Liver (tissue), 9 donors: ENCODE results near the gene NECTIN1. TPM values are rescaled to one million over a fixed set of nuclear protein-coding genes. Genes with fewer than 3 reads are reported as not detected.

Experiments used
- DNase-seq: peaks from one replicate; pipeline ENCODE4 v3.0.0-alpha.2; 2017; ENCODE audit warnings: low spot score
- H3K27ac ChIP-seq, 2 donors: one replicate each; pipeline ENCODE4 v1.7.0; 2013; ENCODE audit warnings: inconsistent platforms in 2 of 2, low read length in 2 of 2, control low read depth in 1 of 2, low read depth in 1 of 2, mild to moderate bottlenecking in 1 of 2
- H3K27me3 ChIP-seq, 4 donors: one replicate each; pipeline versions ENCODE4 v1.6.1 to v1.7.0; 2013; ENCODE audit warnings: low read length in 3 of 4, inconsistent platforms in 1 of 4, mild to moderate bottlenecking in 1 of 4, moderate library complexity in 1 of 4; ENCODE audit not compliant: control insufficient read depth in 4 of 4, insufficient read depth in 4 of 4
- H3K36me3 ChIP-seq, 4 donors: one replicate each; pipeline versions ENCODE4 v1.6.1 to v1.7.0; 2013; ENCODE audit warnings: low read length in 3 of 4, mild to moderate bottlenecking in 3 of 4, low read depth in 1 of 4, moderate library complexity in 1 of 4; ENCODE audit not compliant: control insufficient read depth in 4 of 4, insufficient read depth in 3 of 4
- H3K4me1 ChIP-seq, 4 donors: one replicate each; pipeline versions ENCODE4 v1.6.1 to v1.7.0; 2013; ENCODE audit warnings: low read length in 3 of 4, mild to moderate bottlenecking in 3 of 4, moderate library complexity in 1 of 4; ENCODE audit not compliant: control insufficient read depth in 4 of 4, insufficient read depth in 4 of 4
- H3K4me3 ChIP-seq, 3 donors: one replicate each; pipeline versions ENCODE4 v1.6.1 to v1.7.0; 2013; ENCODE audit warnings: low read length in 3 of 3, control low read depth in 1 of 3, low read depth in 1 of 3, mild to moderate bottlenecking in 1 of 3
- H3K9ac ChIP-seq, 2 donors: one replicate each; pipeline ENCODE4 v1.7.0; 2013; ENCODE audit warnings: low read length in 2 of 2, mild to moderate bottlenecking in 2 of 2, moderate library complexity in 2 of 2, control low read depth in 1 of 2, low read depth in 1 of 2
- H3K9me3 ChIP-seq, 4 donors: one replicate each; pipeline versions ENCODE4 v1.6.1 to v1.7.0; 2013; ENCODE audit warnings: low read length in 3 of 4; ENCODE audit not compliant: control insufficient read depth in 4 of 4
- GABPA ChIP-seq, 2 donors: IDR thresholded peaks in 1 of 2; conservative IDR thresholded peaks in 1 of 2; 2 replicates each; pipeline ENCODE4 v1.6.1; 2016; ENCODE audit warnings: antibody characterized with exemption in 2 of 2, mild to moderate bottlenecking in 1 of 2, moderate library complexity in 1 of 2
- HNF4G ChIP-seq: IDR thresholded peaks from 2 replicates; pipeline ENCODE4 v1.6.1; 2016; ENCODE audit warnings: antibody characterized with exemption
- RAD21 ChIP-seq, 2 donors: IDR thresholded peaks; 2 replicates each; pipeline ENCODE4 v1.6.1; 2016; ENCODE audit warnings: antibody characterized with exemption in 2 of 2, mild to moderate bottlenecking in 2 of 2
- RXRA ChIP-seq, 2 donors: IDR thresholded peaks; 2 replicates each; pipeline ENCODE4 v1.6.1; 2017 to 2018; ENCODE audit warnings: antibody characterized with exemption in 2 of 2, mild to moderate bottlenecking in 1 of 2
- WGBS: extraction: QIAGEN DNeasy Blood & Tissue Kit; methylation state at CpG from one replicate; pipeline ENCODE4 v1.1.7; 2013; 5-methylcytosine and 5-hydroxymethylcytosine counted together
- polyA plus RNA-seq, 2 donors: library from polyadenylated mRNA; stranded (reverse) in 1 of 2; unstranded in 1 of 2; fragments of 200-250 nt in 1 of 2; fragments of >200 nt in 1 of 2; fragmentation: Nextera tagmentation in 1 of 2; extraction: Ambion mirVana in 1 of 2; gene quantifications; one replicate each; pipeline versions ENCODE4 v1.2.1 to v1.2.3, GENCODE V29; 2013 to 2015
- total RNA-seq, 2 donors: library from RNA; depleted of rRNA; stranded (reverse); fragments of >200 nt; gene quantifications; one replicate each; pipeline ENCODE4 v1.2.3, GENCODE V29; 2014
- TF ChIP-seq, protein P1 (sequence below): IDR thresholded peaks from 2 replicates; pipeline ENCODE4 v1.6.1; 2016; ENCODE audit warnings: antibody characterized with exemption
- TF ChIP-seq, protein P2 (sequence below): IDR thresholded peaks from 2 replicates; pipeline ENCODE4 v1.6.1; 2016; ENCODE audit warnings: antibody characterized with exemption, mild to moderate bottlenecking
- donor health status: healthy.
- donor health status: healthy.
- donor health status: healthy.
- donor health status: healthy.
- donor health status: healthy.

NECTIN1 gene
- total and polyA plus RNA-seq, 4 donors: 0.69 to 7.7 (median 5.0) TPM

DNA sequence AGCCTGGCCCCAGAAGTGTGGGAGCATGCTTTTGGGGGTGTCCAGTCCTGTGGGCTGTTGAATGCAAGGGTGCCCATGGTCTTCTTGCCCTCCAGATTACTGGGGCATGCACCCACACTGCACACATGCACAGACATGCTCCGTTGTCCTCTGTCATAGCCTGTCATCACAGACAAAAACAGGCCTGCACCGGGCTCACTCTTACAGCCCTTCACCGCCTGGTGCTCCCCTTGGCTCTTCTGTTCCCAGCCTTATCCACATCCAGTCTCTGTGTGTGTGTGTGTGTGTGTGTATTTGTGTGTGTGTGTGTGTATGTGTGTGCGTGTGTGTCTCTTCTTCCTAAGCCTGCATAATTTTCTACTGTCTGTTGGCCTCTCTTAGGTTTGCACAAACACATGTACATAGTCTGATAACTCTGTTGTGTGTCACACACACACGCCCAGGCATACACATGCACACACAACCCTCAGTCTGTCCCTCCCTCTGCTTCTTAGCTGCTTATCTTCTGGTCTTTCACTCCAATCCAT lies 23.4 kb upstream of the NECTIN1 start:
- no peak overlapping the region for H3K4me3 ChIP-seq
- 84% methylated on average over 5 of the region's 5 CpGs for WGBS
- no peaks in the 10 kb centered on the region for H3K9me3 ChIP-seq
- no peaks in the 10 kb centered on the region for H3K36me3 ChIP-seq
- TF ChIP-seq, protein P1, sequence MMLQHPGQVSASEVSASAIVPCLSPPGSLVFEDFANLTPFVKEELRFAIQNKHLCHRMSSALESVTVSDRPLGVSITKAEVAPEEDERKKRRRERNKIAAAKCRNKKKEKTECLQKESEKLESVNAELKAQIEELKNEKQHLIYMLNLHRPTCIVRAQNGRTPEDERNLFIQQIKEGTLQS: no peak
- TF ChIP-seq RAD21 (IDR thresholded peaks at IDR 0.05): no peak
- no peak for DNase-seq
- no peaks in the 10 kb centered on the region for H3K27me3 ChIP-seq
- peaks cover 0 to 11% (median 6%) of the 10 kb centered on the region in 4 donors for H3K4me1 ChIP-seq
- H3K9ac ChIP-seq: no peak overlapping the region
- H3K27ac ChIP-seq: no peak overlapping the region

DNA sequence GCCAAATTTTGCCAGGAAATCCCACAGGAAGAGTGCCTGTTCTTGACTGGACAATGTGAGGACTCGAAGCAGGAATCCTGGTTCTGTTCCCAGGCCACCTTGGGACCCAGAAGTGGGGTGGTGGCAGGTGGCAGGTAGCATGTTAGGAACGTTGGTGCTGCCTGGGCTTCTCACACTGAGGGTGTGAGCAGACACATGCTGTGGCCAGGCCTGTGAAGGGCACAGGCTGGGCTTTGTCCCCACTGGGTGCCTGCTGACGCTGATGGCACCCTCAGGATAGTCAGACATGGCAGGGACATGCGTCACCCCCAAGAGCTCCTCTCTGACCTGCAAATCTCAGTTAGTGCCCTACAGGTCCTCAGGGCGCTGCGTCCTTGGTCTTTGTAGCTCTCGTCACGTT lies 21.1 kb upstream of the NECTIN1 start:
- H3K4me1 ChIP-seq: peaks cover 0 to 11% (median 6%) of the 10 kb centered on the region in 4 donors
- H3K36me3 ChIP-seq: no peaks in the 10 kb centered on the region
- no peaks in the 10 kb centered on the region for H3K9me3 ChIP-seq
- TF ChIP-seq, protein P1: no peak
- no peak for TF ChIP-seq RXRA (IDR thresholded peaks at IDR 0.05)
- TF ChIP-seq, protein P2, sequence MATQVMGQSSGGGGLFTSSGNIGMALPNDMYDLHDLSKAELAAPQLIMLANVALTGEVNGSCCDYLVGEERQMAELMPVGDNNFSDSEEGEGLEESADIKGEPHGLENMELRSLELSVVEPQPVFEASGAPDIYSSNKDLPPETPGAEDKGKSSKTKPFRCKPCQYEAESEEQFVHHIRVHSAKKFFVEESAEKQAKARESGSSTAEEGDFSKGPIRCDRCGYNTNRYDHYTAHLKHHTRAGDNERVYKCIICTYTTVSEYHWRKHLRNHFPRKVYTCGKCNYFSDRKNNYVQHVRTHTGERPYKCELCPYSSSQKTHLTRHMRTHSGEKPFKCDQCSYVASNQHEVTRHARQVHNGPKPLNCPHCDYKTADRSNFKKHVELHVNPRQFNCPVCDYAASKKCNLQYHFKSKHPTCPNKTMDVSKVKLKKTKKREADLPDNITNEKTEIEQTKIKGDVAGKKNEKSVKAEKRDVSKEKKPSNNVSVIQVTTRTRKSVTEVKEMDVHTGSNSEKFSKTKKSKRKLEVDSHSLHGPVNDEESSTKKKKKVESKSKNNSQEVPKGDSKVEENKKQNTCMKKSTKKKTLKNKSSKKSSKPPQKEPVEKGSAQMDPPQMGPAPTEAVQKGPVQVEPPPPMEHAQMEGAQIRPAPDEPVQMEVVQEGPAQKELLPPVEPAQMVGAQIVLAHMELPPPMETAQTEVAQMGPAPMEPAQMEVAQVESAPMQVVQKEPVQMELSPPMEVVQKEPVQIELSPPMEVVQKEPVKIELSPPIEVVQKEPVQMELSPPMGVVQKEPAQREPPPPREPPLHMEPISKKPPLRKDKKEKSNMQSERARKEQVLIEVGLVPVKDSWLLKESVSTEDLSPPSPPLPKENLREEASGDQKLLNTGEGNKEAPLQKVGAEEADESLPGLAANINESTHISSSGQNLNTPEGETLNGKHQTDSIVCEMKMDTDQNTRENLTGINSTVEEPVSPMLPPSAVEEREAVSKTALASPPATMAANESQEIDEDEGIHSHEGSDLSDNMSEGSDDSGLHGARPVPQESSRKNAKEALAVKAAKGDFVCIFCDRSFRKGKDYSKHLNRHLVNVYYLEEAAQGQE: no peak
- no peaks in the 10 kb centered on the region for H3K27me3 ChIP-seq
- H3K27ac ChIP-seq: no peak overlapping the region
- H3K4me3 ChIP-seq: no peak overlapping the region
- DNase-seq: no peak
- H3K9ac ChIP-seq: no peak overlapping the region
- WGBS: 86% methylated on average over 8 of the region's 8 CpGs

DNA sequence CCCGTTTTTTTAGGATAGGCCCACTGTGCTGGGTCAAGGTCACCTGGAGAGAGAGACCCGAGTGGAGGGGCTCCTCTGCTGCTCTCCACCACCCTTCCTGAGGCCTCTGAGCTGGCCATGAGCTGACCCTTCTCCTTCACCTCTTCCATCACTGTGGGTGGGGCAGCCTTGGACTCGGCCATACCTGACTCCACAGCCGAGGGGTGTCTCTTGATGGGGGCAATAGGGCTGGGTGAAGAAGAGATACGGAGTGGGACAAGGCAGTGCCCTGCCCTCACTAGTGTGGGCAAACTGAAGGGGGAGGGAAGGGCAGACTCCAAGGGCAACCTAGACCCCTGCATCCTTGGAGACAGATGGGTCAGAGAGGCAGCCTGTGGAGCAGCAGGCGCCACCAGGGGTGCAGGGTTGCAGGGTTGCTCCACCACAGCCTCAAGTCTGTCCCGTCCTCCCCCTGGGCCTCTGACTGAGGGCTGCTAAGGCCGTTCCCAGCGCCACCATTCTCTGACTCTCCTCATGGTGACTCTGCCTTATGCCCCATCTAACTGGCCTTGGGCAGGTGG lies 20.1 kb upstream of the NECTIN1 start:
- H3K9ac ChIP-seq: no peak overlapping the region
- no peak for TF ChIP-seq GABPA (IDR thresholded peaks at IDR 0.05 in 1 of 2, conservative IDR thresholded peaks at IDR 0.05 in 1 of 2)
- TF ChIP-seq HNF4G: no peak
- no peak overlapping the region for H3K4me3 ChIP-seq
- peaks cover 0 to 11% (median 6%) of the 10 kb centered on the region in 4 donors for H3K4me1 ChIP-seq
- no peaks in the 10 kb centered on the region for H3K9me3 ChIP-seq
- no peak overlapping the region for H3K27ac ChIP-seq
- DNase-seq: no peak
- no peaks in the 10 kb centered on the region for H3K36me3 ChIP-seq
- H3K27me3 ChIP-seq: no peaks in the 10 kb centered on the region
- 84% methylated on average over 9 of the region's 9 CpGs for WGBS
